NCI-H524 treated with DMSO at 0.1 percent for 48 hours (cell line): ENCODE measurements around the gene TSKU.
"Not testable (repeated sequence)": the region's sequence is repeated elsewhere in the genome, so short reads cannot be mapped to it uniquely, and the experiment has no call there.

Experiments used
- DNase-seq: peaks from one replicate; lab custom pipeline; 2025; lab: John Stamatoyannopoulos, UW

TSKU gene

GRCh38 chr11:76801736-76802135 lies 18.6 kb downstream of the TSKU start:
- no peak for DNase-seq

GRCh38 chr11:76802151-76802550 lies 19.0 kb downstream of the TSKU start:
- DNase-seq: no peak

- no peak for DNase-seq
These were observed 19.5 kb downstream of the TSKU start for GRCh38 chr11:76802621-76803020.

GRCh38 chr11:76803023-76803422 lies 19.9 kb downstream of the TSKU start:
- no peak for DNase-seq

- no peak for DNase-seq
These were observed 20.9 kb downstream of the TSKU start for GRCh38 chr11:76803811-76804600.

- DNase-seq: no peak
These were observed 22.2 kb downstream of the TSKU start for GRCh38 chr11:76805206-76805913.

GRCh38 chr11:76806131-76806530 lies 23.0 kb downstream of the TSKU start:
- no peak for DNase-seq

GRCh38 chr11:76806608-76807205 lies 23.6 kb downstream of the TSKU start:
- DNase-seq: no peak

- DNase-seq: no peak
These were observed 24.2 kb downstream of the TSKU start for GRCh38 chr11:76807206-76807875.

- no peak for DNase-seq
These were observed 25.0 kb downstream of the TSKU start for GRCh38 chr11:76808171-76808570.

GRCh38 chr11:76808996-76809395 lies 25.8 kb downstream of the TSKU start:
- DNase-seq: no peak

GRCh38 chr11:76810151-76810853 lies 27.1 kb downstream of the TSKU start:
- DNase-seq: no peak

- DNase-seq: no peak
These were observed 28.1 kb downstream of the TSKU start for GRCh38 chr11:76811259-76811658.

- DNase-seq: no peak
These were observed 31.3 kb downstream of the TSKU start for GRCh38 chr11:76814414-76814813.

GRCh38 chr11:76815678-76816077 lies 32.5 kb downstream of the TSKU start:
- DNase-seq: not testable (repeated sequence)

- DNase-seq: no peak
These were observed 37.0 kb downstream of the TSKU start for GRCh38 chr11:76820184-76820566.

GRCh38 chr11:76821396-76821795 lies 38.2 kb downstream of the TSKU start:
- DNase-seq: not testable (repeated sequence)

GRCh38 chr11:76822406-76822805 lies 39.2 kb downstream of the TSKU start:
- DNase-seq: no peak

- no peak for DNase-seq
These were observed 40.4 kb downstream of the TSKU start for GRCh38 chr11:76823481-76824028.

GRCh38 chr11:76824083-76824939 lies 41.2 kb downstream of the TSKU start:
- no peak for DNase-seq
